ENCODE measurements around the gene BICC1.

DNA sequence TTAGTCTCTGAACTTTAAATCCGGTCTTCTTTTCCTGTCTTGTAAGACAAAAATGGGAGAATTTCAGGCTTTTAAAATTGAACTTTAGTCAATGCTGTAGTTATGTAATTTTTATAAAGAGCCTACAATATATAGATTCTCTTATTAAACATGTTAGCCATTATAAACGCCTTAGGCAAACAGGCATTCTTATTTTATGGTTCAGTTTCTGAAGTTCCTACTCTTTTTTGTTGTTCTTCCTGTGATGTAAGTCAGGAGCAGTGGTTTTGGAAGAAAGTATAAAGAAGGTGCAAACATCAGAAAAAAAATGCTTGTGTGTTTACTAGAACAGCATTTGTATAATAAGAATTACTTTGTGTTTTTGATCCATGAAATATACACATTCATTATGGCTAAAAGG, 41.6 kb downstream of the BICC1 start:
- TF ChIP-seq, protein P1, sequence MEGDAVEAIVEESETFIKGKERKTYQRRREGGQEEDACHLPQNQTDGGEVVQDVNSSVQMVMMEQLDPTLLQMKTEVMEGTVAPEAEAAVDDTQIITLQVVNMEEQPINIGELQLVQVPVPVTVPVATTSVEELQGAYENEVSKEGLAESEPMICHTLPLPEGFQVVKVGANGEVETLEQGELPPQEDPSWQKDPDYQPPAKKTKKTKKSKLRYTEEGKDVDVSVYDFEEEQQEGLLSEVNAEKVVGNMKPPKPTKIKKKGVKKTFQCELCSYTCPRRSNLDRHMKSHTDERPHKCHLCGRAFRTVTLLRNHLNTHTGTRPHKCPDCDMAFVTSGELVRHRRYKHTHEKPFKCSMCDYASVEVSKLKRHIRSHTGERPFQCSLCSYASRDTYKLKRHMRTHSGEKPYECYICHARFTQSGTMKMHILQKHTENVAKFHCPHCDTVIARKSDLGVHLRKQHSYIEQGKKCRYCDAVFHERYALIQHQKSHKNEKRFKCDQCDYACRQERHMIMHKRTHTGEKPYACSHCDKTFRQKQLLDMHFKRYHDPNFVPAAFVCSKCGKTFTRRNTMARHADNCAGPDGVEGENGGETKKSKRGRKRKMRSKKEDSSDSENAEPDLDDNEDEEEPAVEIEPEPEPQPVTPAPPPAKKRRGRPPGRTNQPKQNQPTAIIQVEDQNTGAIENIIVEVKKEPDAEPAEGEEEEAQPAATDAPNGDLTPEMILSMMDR (conservative IDR thresholded peaks at IDR 0.05; ENCODE audit: low read depth, low read length): no peak
- TF ChIP-seq EZH2phosphoT487 (IDR thresholded peaks at IDR 0.05; ENCODE audit: borderline replicate concordance, low read length): no peak

All from PC-3 (cell line).